Measurements from ENCODE around the gene TLR4.
A peak's percentile ranks its signal among the peaks of the same experiment; 100 is the strongest.

Gene TLR4

GRCh38 chr9:117744856-117745389 is 40.7 kb downstream of the TLR4 start:
- Histone ChIP-seq H3K36me3 (replicated peaks) (no peaks in the 10 kb centered on the region), H3K27ac (no peak overlapping the region), H3K4me3 (ENCODE audit: low read depth, low read length) (peak overlapping the region; percentile 57), H3K27me3 (replicated peaks) (no peaks in the 10 kb centered on the region)
- no peak for DNase-seq
- TF ChIP-seq CTCF (IDR thresholded peaks at IDR 0.05; ENCODE audit: low read depth, low read length, missing control alignments): no peak
- in situ Hi-C loops (cut with HindIII; ENCODE audit: low pct_ligation_motif_present, low sequenced_read_pairs): no loop called here

- TF ChIP-seq CTCF (IDR thresholded peaks at IDR 0.05; ENCODE audit: low read depth, low read length, missing control alignments): no peak
- H3K27me3 ChIP-seq (replicated peaks): no peaks in the 10 kb centered on the region
- H3K36me3 ChIP-seq (replicated peaks): no peaks in the 10 kb centered on the region
- in situ Hi-C loops (cut with HindIII; ENCODE audit: low pct_ligation_motif_present, low sequenced_read_pairs): no loop called here
- no peak for DNase-seq
- no peak overlapping the region for H3K27ac ChIP-seq
- H3K4me3 ChIP-seq (ENCODE audit: low read depth, low read length): no peak overlapping the region
These were observed 41.4 kb downstream of the TLR4 start for GRCh38 chr9:117745598-117745997.

- TF ChIP-seq CTCF (IDR thresholded peaks at IDR 0.05; ENCODE audit: low read depth, low read length, missing control alignments): no peak
- no peak for DNase-seq
- Histone ChIP-seq H3K27me3 (replicated peaks) (no peaks in the 10 kb centered on the region), H3K36me3 (replicated peaks) (no peaks in the 10 kb centered on the region), H3K4me3 (ENCODE audit: low read depth, low read length) (no peak overlapping the region), H3K27ac (no peak overlapping the region)
- in situ Hi-C loops (cut with HindIII; ENCODE audit: low pct_ligation_motif_present, low sequenced_read_pairs): no loop called here
These were observed 42.1 kb downstream of the TLR4 start for GRCh38 chr9:117746263-117746662.

GRCh38 chr9:117747386-117747970 is 43.3 kb downstream of the TLR4 start:
- no peak overlapping the region for H3K27ac ChIP-seq
- in situ Hi-C loops (cut with HindIII; ENCODE audit: low pct_ligation_motif_present, low sequenced_read_pairs): no loop called here
- no peaks in the 10 kb centered on the region for H3K27me3 ChIP-seq (replicated peaks)
- no peak overlapping the region for H3K4me3 ChIP-seq (ENCODE audit: low read depth, low read length)
- no peak for TF ChIP-seq CTCF (IDR thresholded peaks at IDR 0.05; ENCODE audit: low read depth, low read length, missing control alignments)
- no peak for DNase-seq
- H3K36me3 ChIP-seq (replicated peaks): no peaks in the 10 kb centered on the region

- no peak overlapping the region for H3K27ac ChIP-seq
- H3K27me3 ChIP-seq (replicated peaks): no peaks in the 10 kb centered on the region
- H3K36me3 ChIP-seq (replicated peaks): no peaks in the 10 kb centered on the region
- no peak for TF ChIP-seq CTCF (IDR thresholded peaks at IDR 0.05; ENCODE audit: low read depth, low read length, missing control alignments)
- DNase-seq: no peak
- in situ Hi-C loops (cut with HindIII; ENCODE audit: low pct_ligation_motif_present, low sequenced_read_pairs): no loop called here
- no peak overlapping the region for H3K4me3 ChIP-seq (ENCODE audit: low read depth, low read length)
These were observed 46.2 kb downstream of the TLR4 start for GRCh38 chr9:117750401-117750800.

- DNase-seq: no peak
- in situ Hi-C loops (cut with HindIII; ENCODE audit: low pct_ligation_motif_present, low sequenced_read_pairs): no loop called here
- H3K4me3 ChIP-seq (ENCODE audit: low read depth, low read length): no peak overlapping the region
- no peak for TF ChIP-seq CTCF (IDR thresholded peaks at IDR 0.05; ENCODE audit: low read depth, low read length, missing control alignments)
- no peaks in the 10 kb centered on the region for H3K27me3 ChIP-seq (replicated peaks)
- H3K36me3 ChIP-seq (replicated peaks): no peaks in the 10 kb centered on the region
- H3K27ac ChIP-seq: no peak overlapping the region
These were observed 48.7 kb downstream of the TLR4 start for GRCh38 chr9:117752894-117753293.

Data from brain microvascular endothelial cell (primary cell).